A549 (cell line): ENCODE results near the gene SBF1. TPM values are rescaled to one million over a fixed set of nuclear protein-coding genes. Genes with fewer than 3 reads are reported as not detected.

Source experiments
- ATAC-seq, 2 experiments: fragments of 200-7000 bp in 1 of 2; fragments of >200 bp in 1 of 2; cut with Nextera tagmentation in 1 of 2; cut with Tn5 transposase in 1 of 2; 3 replicates each; pipeline versions ENCODE4 v1.8.0 to v1.9.1; 2018 to 2020; ENCODE audit warnings: mild to moderate bottlenecking in 1 of 2, moderate library complexity in 1 of 2
- CTCF ChIA-PET: fragments of 300-600 bp; sonication (Branson Sonifier 250); formaldehyde crosslinking; extraction: SDS; loops from one replicate; lab custom pipeline; 2021; ENCODE audit warnings: antibody characterized with exemption, inconsistent platforms; lab: Yijun Ruan, JAX
- POLR2A ChIA-PET: fragments of 350-600 bp; formaldehyde crosslinking; extraction: SDS; loops from one replicate; lab custom pipeline; 2021; ENCODE audit warnings: antibody characterized with exemption, inconsistent platforms; lab: Yijun Ruan, JAX
- DNase-seq, 2 experiments: peaks; one replicate each; pipeline versions ENCODE4 v3.0.0 to v3.0.0-alpha.2; 2011 to 2016; ENCODE audit warnings: low read depth in 1 of 2, low spot score in 1 of 2
- FAIRE-seq: peaks from 2 replicates; lab custom pipeline; 2011; peaks lifted over from hg19 to GRCh38; lab: Jason Lieb, UNC
- H3K27ac ChIP-seq, 2 experiments: fragments of >200 bp; sonication (Bioruptor Twin); formaldehyde crosslinking; 3 replicates each; pipeline ENCODE4 v1.5.1; 2016 to 2017
- H3K4me1 ChIP-seq: fragments of >200 bp; sonication (Bioruptor Twin); formaldehyde crosslinking; 3 replicates; pipeline ENCODE4 v1.6.1; 2016
- H3K4me2 ChIP-seq: fragments of >200 bp; sonication (Bioruptor Twin); formaldehyde crosslinking; 3 replicates; pipeline ENCODE4 v1.6.1; 2016
- H3K4me3 ChIP-seq: fragments of >200 bp; sonication (Bioruptor Twin); formaldehyde crosslinking; 3 replicates; pipeline ENCODE4 v1.5.1; 2016
- H3K9me3 ChIP-seq: fragments of >200 bp; sonication (Bioruptor Twin); formaldehyde crosslinking; 3 replicates; pipeline ENCODE4 v1.6.1; 2016
- BHLHE40 ChIP-seq: IDR thresholded peaks from 2 replicates; pipeline ENCODE4 v1.6.1; 2012; ENCODE audit warnings: low read depth, low read length, inconsistent platforms
- CBX8 ChIP-seq: fragments of 200-600 bp; sonication (generic); IDR thresholded peaks from 2 replicates; pipeline ENCODE4 v1.6.1; 2016
- CHD2 ChIP-seq: fragments of 150-350 bp; IDR thresholded peaks from 2 replicates; pipeline ENCODE4 v1.6.1; 2014; ENCODE audit warnings: low read length; ENCODE audit not compliant: partially characterized antibody
- CHD4 ChIP-seq: fragments of 200-600 bp; sonication (generic); IDR thresholded peaks from 2 replicates; pipeline ENCODE4 v1.6.1; 2016; ENCODE audit warnings: antibody characterized with exemption, mild to moderate bottlenecking, borderline replicate concordance
- ESRRA ChIP-seq: fragments of 150-350 bp; IDR thresholded peaks from 2 replicates; pipeline ENCODE4 v1.6.1; 2014; ENCODE audit warnings: mild to moderate bottlenecking, low read length, borderline replicate concordance
- FOSB ChIP-seq: fragments of 250-450 bp; sonication (Bioruptor Pico); IDR thresholded peaks from 2 replicates; pipeline ENCODE4 v1.5.0; 2020; ENCODE audit warnings: mild to moderate bottlenecking, moderate library complexity
- HDAC2 ChIP-seq: fragments of 200-600 bp; sonication (generic); IDR thresholded peaks from 2 replicates; pipeline ENCODE4 v1.6.1; 2016
- JUN ChIP-seq, 2 experiments: fragments of >200 bp; sonication (Bioruptor Twin); formaldehyde crosslinking; IDR thresholded peaks; 2 replicates in 1 of 2; 3 replicates in 1 of 2; pipeline ENCODE4 v1.6.1; 2016 to 2017
- KDM5A ChIP-seq: fragments of 200-600 bp; sonication (generic); IDR thresholded peaks from 2 replicates; pipeline ENCODE4 v1.6.1; 2016; ENCODE audit warnings: antibody characterized with exemption, mild to moderate bottlenecking
- MAZ ChIP-seq: fragments of 150-350 bp; IDR thresholded peaks from 2 replicates; pipeline ENCODE4 v1.6.1; 2014; ENCODE audit warnings: antibody characterized with exemption, low read depth, low read length, borderline replicate concordance
- NPAS2 ChIP-seq: fragments of 250-450 bp; sonication (Bioruptor Pico); IDR thresholded peaks from 2 replicates; pipeline ENCODE4 v1.8.0; 2022; ENCODE audit warnings: mild to moderate bottlenecking, moderate library complexity, borderline replicate concordance
- RCOR1 ChIP-seq: fragments of 150-350 bp; IDR thresholded peaks from 2 replicates; pipeline ENCODE4 v1.6.1; 2014; ENCODE audit warnings: antibody characterized with exemption, low read length, low read depth
- REST ChIP-seq: fragments of 200-600 bp; sonication (generic); IDR thresholded peaks from 2 replicates; pipeline ENCODE4 v1.6.1; 2016; ENCODE audit warnings: antibody characterized with exemption, mild to moderate bottlenecking, moderate library complexity
- SMC3 ChIP-seq: fragments of >200 bp; sonication (Bioruptor Twin); formaldehyde crosslinking; IDR thresholded peaks from 3 replicates; pipeline ENCODE4 v1.6.1; 2018; ENCODE audit warnings: inconsistent platforms
- ZNF302 ChIP-seq: fragments of 250-450 bp; sonication (Bioruptor Pico); IDR thresholded peaks from 2 replicates; pipeline ENCODE4 v1.9.0; 2021; ENCODE audit warnings: inconsistent platforms, mild to moderate bottlenecking, moderate library complexity
- WGBS: methylation state at CpG from one replicate; pipeline ENCODE4 v1.1.6; 2017; ENCODE audit errors: missing lambda C conversion rate; 5-methylcytosine and 5-hydroxymethylcytosine counted together
- polyA plus RNA-seq, 4 experiments: library from polyadenylated mRNA; depleted of rRNA in 3 of 4; stranded (reverse); fragments of >200 nt; fragmentation: RNase III in 1 of 4; extraction: RNeasy Plus Mini Kit Qiagen cat#74134 plus additional on column Dnase treatment in 1 of 4; gene quantifications; 2 replicates in 3 of 4; 3 replicates in 1 of 4; pipeline ENCODE4 v1.2.3, GENCODE V29; 2011 to 2017
- TF ChIP-seq, protein P1 (sequence below): fragments of 250-450 bp; sonication (Bioruptor Pico); IDR thresholded peaks from 2 replicates; pipeline ENCODE4 v1.5.0; 2020; ENCODE audit warnings: low read depth, mild to moderate bottlenecking, moderate library complexity
- TF ChIP-seq, protein P2 (sequence below): fragments of >200 bp; sonication (Bioruptor Twin); formaldehyde crosslinking; IDR thresholded peaks from 3 replicates; pipeline ENCODE4 v1.6.1; 2016
- TF ChIP-seq, protein P3 (sequence below): IDR thresholded peaks from 2 replicates; pipeline ENCODE4 v1.6.1; 2012

Gene SBF1
- polyA plus RNA-seq, 2 of the 4 experiments (the other 2 are of a cell fraction): 9.6 to 23.0 TPM

GRCh38 chr22:50461979-50462540 is 12.8 kb downstream of the SBF1 start:
- ChIA-PET CTCF (interaction anchor here (0.6 kb wide), 1 partner anchor 10 kb away, joined by 5 read pairs; no protein-coding TSS in a partner anchor), POLR2A (no interaction called here)
- DNase-seq: no peak
- ATAC-seq: no peak
- 95% methylated on average over 4 of the region's 30 CpGs for WGBS
- H3K4me1 ChIP-seq: no peaks in the 10 kb centered on the region
- TF ChIP-seq SMC3: no peak
- TF ChIP-seq, protein P1, sequence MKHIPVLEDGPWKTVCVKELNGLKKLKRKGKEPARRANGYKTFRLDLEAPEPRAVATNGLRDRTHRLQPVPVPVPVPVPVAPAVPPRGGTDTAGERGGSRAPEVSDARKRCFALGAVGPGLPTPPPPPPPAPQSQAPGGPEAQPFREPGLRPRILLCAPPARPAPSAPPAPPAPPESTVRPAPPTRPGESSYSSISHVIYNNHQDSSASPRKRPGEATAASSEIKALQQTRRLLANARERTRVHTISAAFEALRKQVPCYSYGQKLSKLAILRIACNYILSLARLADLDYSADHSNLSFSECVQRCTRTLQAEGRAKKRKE (CRISPR knock-in tag): no peak
- no peak for TF ChIP-seq REST
- no peak for TF ChIP-seq RCOR1
- TF ChIP-seq ESRRA: no peak
- TF ChIP-seq NPAS2 (CRISPR knock-in tag): no peak
- H3K9me3 ChIP-seq: no peaks in the 10 kb centered on the region
- H3K4me3 ChIP-seq: no peak overlapping the region
- no peak overlapping the region for H3K4me2 ChIP-seq
- FAIRE-seq: no peak
- no peak overlapping the region for H3K27ac ChIP-seq

- WGBS: 97% methylated on average over 24 of the region's 26 CpGs
- H3K4me3 ChIP-seq: no peak overlapping the region
- no peak for DNase-seq
- no peaks in the 10 kb centered on the region for H3K4me1 ChIP-seq
- no peaks in the 10 kb centered on the region for H3K9me3 ChIP-seq
- ATAC-seq: no peak
- TF ChIP-seq MAZ: no peak
- TF ChIP-seq KDM5A: no peak
- TF ChIP-seq CHD4: no peak
- no peak for TF ChIP-seq JUN (IDR thresholded peaks at IDR 0.05)
- TF ChIP-seq, protein P2, sequence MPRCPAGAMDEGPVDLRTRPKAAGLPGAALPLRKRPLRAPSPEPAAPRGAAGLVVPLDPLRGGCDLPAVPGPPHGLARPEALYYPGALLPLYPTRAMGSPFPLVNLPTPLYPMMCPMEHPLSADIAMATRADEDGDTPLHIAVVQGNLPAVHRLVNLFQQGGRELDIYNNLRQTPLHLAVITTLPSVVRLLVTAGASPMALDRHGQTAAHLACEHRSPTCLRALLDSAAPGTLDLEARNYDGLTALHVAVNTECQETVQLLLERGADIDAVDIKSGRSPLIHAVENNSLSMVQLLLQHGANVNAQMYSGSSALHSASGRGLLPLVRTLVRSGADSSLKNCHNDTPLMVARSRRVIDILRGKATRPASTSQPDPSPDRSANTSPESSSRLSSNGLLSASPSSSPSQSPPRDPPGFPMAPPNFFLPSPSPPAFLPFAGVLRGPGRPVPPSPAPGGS: no peak
- no peak for TF ChIP-seq FOSB (CRISPR knock-in tag)
- TF ChIP-seq, protein P3, sequence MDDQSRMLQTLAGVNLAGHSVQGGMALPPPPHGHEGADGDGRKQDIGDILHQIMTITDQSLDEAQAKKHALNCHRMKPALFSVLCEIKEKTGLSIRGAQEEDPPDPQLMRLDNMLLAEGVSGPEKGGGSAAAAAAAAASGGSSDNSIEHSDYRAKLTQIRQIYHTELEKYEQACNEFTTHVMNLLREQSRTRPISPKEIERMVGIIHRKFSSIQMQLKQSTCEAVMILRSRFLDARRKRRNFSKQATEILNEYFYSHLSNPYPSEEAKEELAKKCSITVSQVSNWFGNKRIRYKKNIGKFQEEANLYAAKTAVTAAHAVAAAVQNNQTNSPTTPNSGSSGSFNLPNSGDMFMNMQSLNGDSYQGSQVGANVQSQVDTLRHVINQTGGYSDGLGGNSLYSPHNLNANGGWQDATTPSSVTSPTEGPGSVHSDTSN: no peak
- ChIA-PET POLR2A (no interaction called here), CTCF (interaction anchor here (0.6 to 1.3 kb wide), 2 partner anchors 10 to 62 kb away, joined by 4 to 5 read pairs; no protein-coding TSS in a partner anchor)
- H3K27ac ChIP-seq: no peak overlapping the region
- no peak for FAIRE-seq
- no peak overlapping the region for H3K4me2 ChIP-seq
These were observed 13.3 kb downstream of the SBF1 start for GRCh38 chr22:50461536-50461935.

DNA sequence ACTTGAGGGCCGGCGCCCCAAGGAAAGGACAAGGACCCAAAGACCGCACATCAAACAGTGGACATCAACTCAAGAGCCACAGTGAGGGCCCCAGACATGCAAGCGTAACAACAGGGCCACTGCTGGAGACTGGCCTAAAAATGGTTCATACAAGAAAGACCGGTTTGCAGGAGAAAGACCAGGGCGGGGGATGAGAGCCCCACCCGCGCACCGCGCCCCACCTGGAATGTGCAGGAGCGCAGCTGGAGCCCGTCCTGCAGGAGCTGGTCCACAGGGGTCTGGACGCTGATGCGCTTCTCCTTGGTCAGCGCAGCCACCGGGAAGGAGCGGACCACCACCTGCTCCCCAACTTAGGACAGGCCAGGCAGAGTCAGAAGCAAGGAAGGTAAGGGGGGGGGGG is 13.9 kb downstream of the SBF1 start:
- H3K27ac ChIP-seq: no peak overlapping the region
- H3K4me3 ChIP-seq: no peak overlapping the region
- ChIA-PET POLR2A (no interaction called here), CTCF (interaction anchor here (0.7 to 1.3 kb wide), 2 partner anchors 62 to 113 kb away, joined by 3 to 4 read pairs; no protein-coding TSS in a partner anchor)
- no peaks in the 10 kb centered on the region for H3K4me1 ChIP-seq
- ATAC-seq: no peak
- no peak overlapping the region for H3K4me2 ChIP-seq
- no peak for FAIRE-seq
- DNase-seq: no peak
- WGBS: 90% methylated on average over 12 of the region's 17 CpGs
- H3K9me3 ChIP-seq: no peaks in the 10 kb centered on the region
- TF ChIP-seq SMC3 (no peak), BHLHE40 (no peak), ZNF302 (CRISPR knock-in tag) (no peak), HDAC2 (no peak), CBX8 (no peak), CHD2 (no peak)
